A673 (cell line): Measurements from ENCODE around the gene SYT14.

Experiments used
- CTCF ChIP-seq: fragments of 300-800, 200-600 bp; sonication (generic); conservative IDR thresholded peaks from 2 replicates; pipeline ENCODE4 v1.5.1; 2017; ENCODE audit warnings: low read depth, mild to moderate bottlenecking, antibody characterized with exemption, low read length, moderate library complexity, mixed read lengths
- EZH2 ChIP-seq: fragments of 200-600 bp; sonication (generic); IDR thresholded peaks from 2 replicates; pipeline ENCODE4 v1.6.1; 2017; ENCODE audit warnings: borderline replicate concordance, low read depth, mild to moderate bottlenecking, mixed read lengths, antibody characterized with exemption, low read length; ENCODE audit not compliant: poor library complexity, severe bottlenecking

GRCh38 chr1:209936125-209936524 lies 1.9 kb upstream of the SYT14 start:
- TF ChIP-seq CTCF (no peak), EZH2 (no peak)
